Neutrophil (primary cell): ENCODE data around the gene MYO6.

Experiments used
- H3K27ac ChIP-seq: fragments of 200-600 bp; sonication (generic); 2 replicates; pipeline ENCODE4 v1.5.1; 2016; ENCODE audit warnings: mild to moderate bottlenecking, moderate library complexity
- H3K27me3 ChIP-seq: fragments of 200-600 bp; sonication (generic); 2 replicates; pipeline ENCODE4 v1.6.0; 2016; ENCODE audit warnings: mild to moderate bottlenecking
- H3K36me3 ChIP-seq: fragments of 200-600 bp; sonication (generic); 2 replicates; pipeline ENCODE4 v1.5.1; 2017
- H3K4me1 ChIP-seq, 2 experiments: fragments of 200-600 bp in 1 of 2; sonication (generic) in 1 of 2; 1 replicate in 1 of 2; 2 replicates in 1 of 2; pipeline versions ENCODE4 v1.5.1 to v1.6.1; 2013 to 2016; ENCODE audit warnings: low read depth in 1 of 2, low read length in 1 of 2, mild to moderate bottlenecking in 1 of 2, moderate library complexity in 1 of 2; ENCODE audit not compliant: control insufficient read depth in 1 of 2, insufficient read depth in 1 of 2
- H3K4me3 ChIP-seq, 2 experiments: fragments of 200-600 bp in 1 of 2; sonication (generic) in 1 of 2; 1 replicate in 1 of 2; 2 replicates in 1 of 2; pipeline ENCODE4 v1.5.1; 2013 to 2016; ENCODE audit warnings: low read depth in 1 of 2, low read length in 1 of 2, mild to moderate bottlenecking in 1 of 2, moderate library complexity in 1 of 2
- H3K9me3 ChIP-seq: fragments of 200-600 bp; sonication (generic); 2 replicates; pipeline ENCODE4 v1.5.1; 2016
- CTCF ChIP-seq: fragments of 200-600 bp; sonication (generic); IDR thresholded peaks from 2 replicates; pipeline ENCODE4 v1.5.1; 2016; ENCODE audit warnings: antibody characterized with exemption

MYO6 gene

GRCh38 chr6:75815756-75816155 is 66.7 kb downstream of the MYO6 start:
- H3K27me3 ChIP-seq: no peaks in the 10 kb centered on the region
- H3K27ac ChIP-seq: no peak overlapping the region
- H3K9me3 ChIP-seq: no peaks in the 10 kb centered on the region
- H3K36me3 ChIP-seq: no peaks in the 10 kb centered on the region
- no peak for TF ChIP-seq CTCF
- no peak overlapping the region for H3K4me3 ChIP-seq
- no peaks in the 10 kb centered on the region for H3K4me1 ChIP-seq

GRCh38 chr6:75818098-75818855 is 69.2 kb downstream of the MYO6 start:
- Histone ChIP-seq H3K36me3 (no peaks in the 10 kb centered on the region), H3K9me3 (no peaks in the 10 kb centered on the region), H3K27ac (no peak overlapping the region), H3K4me3 (no peak overlapping the region), H3K27me3 (no peaks in the 10 kb centered on the region), H3K4me1 (no peaks in the 10 kb centered on the region)
- TF ChIP-seq CTCF: no peak

DNA sequence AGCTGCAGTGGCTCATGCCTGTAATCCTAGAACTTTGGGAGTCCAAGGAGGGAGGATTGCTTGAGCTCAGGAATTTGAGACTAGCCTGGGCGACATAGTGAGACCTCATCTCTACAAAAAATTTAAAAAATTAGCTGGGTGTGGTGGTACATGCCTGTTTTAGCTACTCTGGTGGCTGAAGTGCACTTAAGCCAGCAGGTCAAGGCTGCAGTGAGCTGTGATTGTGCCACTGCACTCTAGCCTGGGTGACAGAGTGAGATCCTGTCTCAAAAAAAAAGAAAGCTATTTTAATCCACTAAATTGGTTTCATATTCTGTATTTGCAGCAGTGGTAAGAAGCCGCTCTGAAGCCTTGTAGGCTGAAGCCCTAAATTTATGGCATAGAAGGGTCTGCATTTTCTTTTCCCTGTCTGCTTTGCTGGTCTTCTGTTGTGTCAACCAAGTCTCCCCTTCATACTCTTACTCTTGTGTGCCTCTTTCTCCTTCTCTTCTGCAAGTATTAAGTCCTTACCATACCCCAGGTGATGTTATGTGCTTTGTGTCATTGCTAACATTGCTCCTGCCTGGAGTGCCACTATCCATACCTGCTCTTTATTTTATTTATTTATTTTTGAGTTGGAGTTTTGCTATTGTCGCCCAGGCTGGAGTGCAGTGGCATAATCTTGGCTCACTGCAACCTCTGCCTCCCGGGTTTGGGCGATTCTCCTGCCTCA is 70.9 kb downstream of the MYO6 start:
- no peak for TF ChIP-seq CTCF
- no peak overlapping the region for H3K4me3 ChIP-seq
- no peaks in the 10 kb centered on the region for H3K9me3 ChIP-seq
- H3K36me3 ChIP-seq: no peaks in the 10 kb centered on the region
- H3K27ac ChIP-seq: no peak overlapping the region
- no peaks in the 10 kb centered on the region for H3K4me1 ChIP-seq
- no peaks in the 10 kb centered on the region for H3K27me3 ChIP-seq

GRCh38 chr6:75824160-75824559 is 75.1 kb downstream of the MYO6 start:
- TF ChIP-seq CTCF: no peak
- Histone ChIP-seq H3K4me3 (no peak overlapping the region), H3K36me3 (no peaks in the 10 kb centered on the region), H3K27me3 (no peaks in the 10 kb centered on the region), H3K9me3 (no peaks in the 10 kb centered on the region), H3K4me1 (no peaks in the 10 kb centered on the region), H3K27ac (no peak overlapping the region)

DNA sequence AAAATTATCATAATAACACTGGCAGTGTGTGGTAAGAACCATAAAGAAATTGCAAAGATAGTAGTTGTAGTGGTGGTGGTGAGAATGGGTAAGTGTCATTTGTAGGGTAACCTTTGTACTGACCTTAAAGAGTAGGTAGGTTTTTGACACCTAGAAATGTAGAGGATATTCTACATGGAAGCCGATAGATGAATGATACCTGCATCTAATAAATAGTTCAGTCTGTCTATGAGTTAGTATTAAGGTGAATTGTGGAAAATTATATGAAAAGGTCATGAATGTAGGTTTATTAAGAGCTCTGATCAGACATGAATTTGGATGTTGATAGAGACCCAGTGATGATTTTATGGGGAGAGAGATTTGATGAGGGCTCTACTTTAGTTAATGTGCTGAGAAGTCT is 78.1 kb downstream of the MYO6 start:
- no peaks in the 10 kb centered on the region for H3K36me3 ChIP-seq
- no peak for TF ChIP-seq CTCF
- no peaks in the 10 kb centered on the region for H3K4me1 ChIP-seq
- H3K27ac ChIP-seq: no peak overlapping the region
- no peaks in the 10 kb centered on the region for H3K27me3 ChIP-seq
- no peaks in the 10 kb centered on the region for H3K9me3 ChIP-seq
- no peak overlapping the region for H3K4me3 ChIP-seq
